IPS-18a (cell line): Measurements from ENCODE around the gene MAML2.

Experiments used
- H3K27ac ChIP-seq: one replicate; pipeline ENCODE4 v1.5.1; 2013; ENCODE audit warnings: low read length
- H3K27me3 ChIP-seq: one replicate; pipeline ENCODE4 v1.6.1; 2013; ENCODE audit warnings: mild to moderate bottlenecking, low read length; ENCODE audit not compliant: control insufficient read depth, insufficient read depth
- H3K36me3 ChIP-seq: one replicate; pipeline ENCODE4 v1.6.1; 2013; ENCODE audit warnings: low read depth, low read length; ENCODE audit not compliant: control insufficient read depth
- H3K4me1 ChIP-seq: one replicate; pipeline ENCODE4 v1.6.1; 2013; ENCODE audit warnings: low read depth, low read length; ENCODE audit not compliant: control insufficient read depth
- H3K4me3 ChIP-seq: one replicate; pipeline ENCODE4 v1.5.1; 2013; ENCODE audit warnings: low read length
- H3K9ac ChIP-seq: one replicate; pipeline ENCODE4 v1.6.1; 2013; ENCODE audit warnings: mild to moderate bottlenecking, low read length, moderate library complexity
- H3K9me3 ChIP-seq: one replicate; pipeline ENCODE4 v1.6.1; 2013; ENCODE audit warnings: low read depth, low read length; ENCODE audit not compliant: control insufficient read depth

The MAML2 gene

GRCh38 chr11:96242971-96243647, 99.9 kb downstream of the MAML2 start:
- H3K36me3 ChIP-seq: no peaks in the 10 kb centered on the region
- H3K9me3 ChIP-seq: no peaks in the 10 kb centered on the region
- peak overlapping the region; percentile 58 for H3K9ac ChIP-seq
- peak overlapping the region; percentile 82 for H3K27ac ChIP-seq
- peaks cover 23% of the 10 kb centered on the region for H3K4me1 ChIP-seq
- H3K4me3 ChIP-seq: peak overlapping the region; percentile 65
- no peaks in the 10 kb centered on the region for H3K27me3 ChIP-seq

GRCh38 chr11:96242191-96242847, 100.7 kb downstream of the MAML2 start:
- H3K4me1 ChIP-seq: peaks cover 23% of the 10 kb centered on the region
- H3K27ac ChIP-seq: peak overlapping the region; percentile 54
- no peaks in the 10 kb centered on the region for H3K27me3 ChIP-seq
- peak overlapping the region; percentile 58 for H3K9ac ChIP-seq
- H3K36me3 ChIP-seq: no peaks in the 10 kb centered on the region
- no peaks in the 10 kb centered on the region for H3K9me3 ChIP-seq
- peak overlapping the region; percentile 65 for H3K4me3 ChIP-seq

- Histone ChIP-seq H3K27ac (no peak overlapping the region), H3K4me3 (no peak overlapping the region)
These were observed 101.6 kb downstream of the MAML2 start for GRCh38 chr11:96241331-96241841.

GRCh38 chr11:96238563-96239135, 104.3 kb downstream of the MAML2 start:
- no peaks in the 10 kb centered on the region for H3K27me3 ChIP-seq
- H3K9ac ChIP-seq: no peak overlapping the region
- H3K4me3 ChIP-seq: no peak overlapping the region
- peaks cover 23% of the 10 kb centered on the region for H3K4me1 ChIP-seq
- H3K9me3 ChIP-seq: no peaks in the 10 kb centered on the region
- H3K27ac ChIP-seq: no peak overlapping the region
- no peaks in the 10 kb centered on the region for H3K36me3 ChIP-seq

More at GRCh38 chr11:96241331-96241841, 101.6 kb downstream of the MAML2 start:
- Histone ChIP-seq H3K9ac (peak overlapping the region; percentile 4), H3K4me1 (peaks cover 23% of the 10 kb centered on the region), H3K27me3 (no peaks in the 10 kb centered on the region), H3K9me3 (no peaks in the 10 kb centered on the region), H3K36me3 (no peaks in the 10 kb centered on the region)

GRCh38 chr11:96237766-96238266, 105.2 kb downstream of the MAML2 start:
- H3K27ac ChIP-seq: no peak overlapping the region
- peaks cover 21% of the 10 kb centered on the region for H3K4me1 ChIP-seq
- no peaks in the 10 kb centered on the region for H3K9me3 ChIP-seq
- H3K4me3 ChIP-seq: no peak overlapping the region
- H3K9ac ChIP-seq: no peak overlapping the region
- no peaks in the 10 kb centered on the region for H3K36me3 ChIP-seq
- no peaks in the 10 kb centered on the region for H3K27me3 ChIP-seq

GRCh38 chr11:96235751-96236150, 107.2 kb downstream of the MAML2 start:
- Histone ChIP-seq H3K9ac (no peak overlapping the region), H3K27ac (no peak overlapping the region)

GRCh38 chr11:96234866-96235441, 108.0 kb downstream of the MAML2 start:
- H3K4me3 ChIP-seq: no peak overlapping the region
- no peak overlapping the region for H3K27ac ChIP-seq
- H3K27me3 ChIP-seq: no peaks in the 10 kb centered on the region
- no peaks in the 10 kb centered on the region for H3K9me3 ChIP-seq
- H3K36me3 ChIP-seq: no peaks in the 10 kb centered on the region
- H3K9ac ChIP-seq: no peak overlapping the region
- H3K4me1 ChIP-seq: no peaks in the 10 kb centered on the region

More at GRCh38 chr11:96235751-96236150, 107.2 kb downstream of the MAML2 start:
- Histone ChIP-seq H3K4me3 (no peak overlapping the region), H3K36me3 (no peaks in the 10 kb centered on the region), H3K4me1 (no peaks in the 10 kb centered on the region), H3K27me3 (no peaks in the 10 kb centered on the region), H3K9me3 (no peaks in the 10 kb centered on the region)

GRCh38 chr11:96232132-96232531, 110.9 kb downstream of the MAML2 start:
- peaks cover 3% of the 10 kb centered on the region for H3K4me1 ChIP-seq
- no peaks in the 10 kb centered on the region for H3K27me3 ChIP-seq
- no peak overlapping the region for H3K4me3 ChIP-seq
- H3K27ac ChIP-seq: no peak overlapping the region
- no peaks in the 10 kb centered on the region for H3K9me3 ChIP-seq
- H3K9ac ChIP-seq: no peak overlapping the region
- no peaks in the 10 kb centered on the region for H3K36me3 ChIP-seq

- Histone ChIP-seq H3K27ac (no peak overlapping the region), H3K4me3 (no peak overlapping the region), H3K4me1 (peaks cover 3% of the 10 kb centered on the region), H3K27me3 (no peaks in the 10 kb centered on the region), H3K36me3 (no peaks in the 10 kb centered on the region), H3K9ac (no peak overlapping the region), H3K9me3 (no peaks in the 10 kb centered on the region)
These were observed 112.3 kb downstream of the MAML2 start for GRCh38 chr11:96230686-96231085.

GRCh38 chr11:96229354-96229977, 113.5 kb downstream of the MAML2 start:
- Histone ChIP-seq H3K9ac (no peak overlapping the region), H3K9me3 (no peaks in the 10 kb centered on the region), H3K27me3 (no peaks in the 10 kb centered on the region), H3K27ac (no peak overlapping the region), H3K4me1 (peaks cover 3% of the 10 kb centered on the region), H3K36me3 (no peaks in the 10 kb centered on the region), H3K4me3 (no peak overlapping the region)

- Histone ChIP-seq H3K27ac (no peak overlapping the region), H3K4me3 (no peak overlapping the region), H3K27me3 (no peaks in the 10 kb centered on the region), H3K9me3 (no peaks in the 10 kb centered on the region), H3K4me1 (peaks cover 3% of the 10 kb centered on the region), H3K36me3 (no peaks in the 10 kb centered on the region), H3K9ac (no peak overlapping the region)
These were observed 114.1 kb downstream of the MAML2 start for GRCh38 chr11:96228910-96229309.
